ENCODE data around the gene STYX.

Gene STYX

GRCh38 chr14:52729925-52730708, at the start of gene STYX:
Gene STYX (plus strand): TSS chr14:52730166. CDS start chr14:52730475, 309 bp downstream.
- in situ Hi-C loops (cut with MboI; ENCODE audit: low sequenced_read_pairs, unreplicated experiment) = no loop called here
- TF ChIP-seq, protein P1, sequence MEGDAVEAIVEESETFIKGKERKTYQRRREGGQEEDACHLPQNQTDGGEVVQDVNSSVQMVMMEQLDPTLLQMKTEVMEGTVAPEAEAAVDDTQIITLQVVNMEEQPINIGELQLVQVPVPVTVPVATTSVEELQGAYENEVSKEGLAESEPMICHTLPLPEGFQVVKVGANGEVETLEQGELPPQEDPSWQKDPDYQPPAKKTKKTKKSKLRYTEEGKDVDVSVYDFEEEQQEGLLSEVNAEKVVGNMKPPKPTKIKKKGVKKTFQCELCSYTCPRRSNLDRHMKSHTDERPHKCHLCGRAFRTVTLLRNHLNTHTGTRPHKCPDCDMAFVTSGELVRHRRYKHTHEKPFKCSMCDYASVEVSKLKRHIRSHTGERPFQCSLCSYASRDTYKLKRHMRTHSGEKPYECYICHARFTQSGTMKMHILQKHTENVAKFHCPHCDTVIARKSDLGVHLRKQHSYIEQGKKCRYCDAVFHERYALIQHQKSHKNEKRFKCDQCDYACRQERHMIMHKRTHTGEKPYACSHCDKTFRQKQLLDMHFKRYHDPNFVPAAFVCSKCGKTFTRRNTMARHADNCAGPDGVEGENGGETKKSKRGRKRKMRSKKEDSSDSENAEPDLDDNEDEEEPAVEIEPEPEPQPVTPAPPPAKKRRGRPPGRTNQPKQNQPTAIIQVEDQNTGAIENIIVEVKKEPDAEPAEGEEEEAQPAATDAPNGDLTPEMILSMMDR (IDR thresholded peaks at IDR 0.05; ENCODE audit: borderline replicate concordance, control extremely low read depth, extremely low read depth, insufficient read depth, missing control alignments) = no peak
- peak; percentile 94 for DNase-seq (ENCODE audit: low spot score)

DNA sequence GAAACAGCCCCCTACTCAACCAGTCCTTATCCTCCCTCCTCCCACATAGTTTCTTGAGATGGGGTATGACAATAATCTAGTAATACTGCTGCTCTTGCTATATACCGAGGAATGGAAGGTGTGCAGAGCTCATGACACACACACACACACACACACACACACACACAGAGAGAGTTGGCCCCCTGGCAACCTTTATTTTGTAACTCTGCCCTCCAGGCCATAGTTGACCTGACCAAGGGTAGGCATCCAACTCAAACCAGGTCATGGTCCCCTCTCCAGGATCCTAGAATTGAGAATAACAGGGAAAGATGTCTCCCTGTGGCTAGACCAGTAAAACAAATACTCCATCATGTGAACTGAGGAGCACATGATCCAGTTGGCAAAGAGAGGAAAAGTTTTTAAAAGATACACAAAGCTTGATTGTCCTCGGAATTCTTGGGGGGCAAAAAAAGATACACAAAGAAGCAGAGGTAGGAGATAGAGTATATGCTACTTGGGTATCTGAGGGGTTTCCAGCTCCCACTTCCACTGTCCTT, 45.9 kb upstream of the STYX start:
- TF ChIP-seq, protein P1 (IDR thresholded peaks at IDR 0.05; ENCODE audit: borderline replicate concordance, control extremely low read depth, extremely low read depth, insufficient read depth, missing control alignments) = no peak
- DNase-seq (ENCODE audit: low spot score) = no peak
- in situ Hi-C loops (cut with MboI; ENCODE audit: low sequenced_read_pairs, unreplicated experiment) = no loop called here

GRCh38 chr14:52686176-52686575, 43.8 kb upstream of the STYX start:
- in situ Hi-C loops (cut with MboI; ENCODE audit: low sequenced_read_pairs, unreplicated experiment) = no loop called here
- DNase-seq (ENCODE audit: low spot score) = no peak
- TF ChIP-seq, protein P1 (IDR thresholded peaks at IDR 0.05; ENCODE audit: borderline replicate concordance, control extremely low read depth, extremely low read depth, insufficient read depth, missing control alignments) = no peak

GRCh38 chr14:52690983-52691760, 38.8 kb upstream of the STYX start:
- DNase-seq (ENCODE audit: low spot score) = no peak
- TF ChIP-seq, protein P1 (IDR thresholded peaks at IDR 0.05; ENCODE audit: borderline replicate concordance, control extremely low read depth, extremely low read depth, insufficient read depth, missing control alignments) = no peak
- in situ Hi-C loops (cut with MboI; ENCODE audit: low sequenced_read_pairs, unreplicated experiment) = no loop called here

DNA sequence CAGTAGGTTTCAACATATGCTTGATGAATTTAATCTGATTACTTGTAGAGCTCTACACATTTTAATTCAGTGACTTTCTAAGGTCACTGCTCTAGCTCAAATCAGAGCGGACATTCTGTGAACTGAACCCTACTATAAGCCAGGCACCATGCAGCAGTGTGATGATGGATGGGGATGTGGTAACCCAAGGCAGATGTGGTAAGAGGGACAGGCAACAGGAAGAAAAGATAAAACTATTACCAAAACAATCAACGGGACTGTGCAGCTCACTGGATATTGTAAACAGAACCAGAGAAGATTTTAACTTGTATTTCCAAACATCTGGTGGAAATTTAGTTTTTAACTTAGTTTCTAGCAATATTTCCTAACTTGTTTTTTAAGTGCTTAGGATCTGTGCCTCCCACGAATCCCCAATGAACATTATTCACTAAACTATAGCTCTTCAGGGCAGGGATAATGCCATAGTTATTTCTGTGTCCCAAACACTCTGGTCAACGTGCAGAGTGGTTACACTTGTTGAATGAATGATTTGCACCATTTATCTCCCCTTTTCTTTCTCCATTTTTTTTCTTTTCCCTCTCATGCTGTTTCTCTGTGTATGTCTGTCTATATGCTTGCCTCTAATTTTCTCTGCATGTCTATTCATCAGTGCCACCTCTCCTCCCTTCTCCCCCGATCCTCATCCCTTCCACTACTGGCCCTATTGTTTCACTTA, 37.6 kb upstream of the STYX start:
- in situ Hi-C loops (cut with MboI; ENCODE audit: low sequenced_read_pairs, unreplicated experiment) = no loop called here
- TF ChIP-seq, protein P1 (IDR thresholded peaks at IDR 0.05; ENCODE audit: borderline replicate concordance, control extremely low read depth, extremely low read depth, insufficient read depth, missing control alignments) = no peak
- DNase-seq (ENCODE audit: low spot score) = no peak

DNA sequence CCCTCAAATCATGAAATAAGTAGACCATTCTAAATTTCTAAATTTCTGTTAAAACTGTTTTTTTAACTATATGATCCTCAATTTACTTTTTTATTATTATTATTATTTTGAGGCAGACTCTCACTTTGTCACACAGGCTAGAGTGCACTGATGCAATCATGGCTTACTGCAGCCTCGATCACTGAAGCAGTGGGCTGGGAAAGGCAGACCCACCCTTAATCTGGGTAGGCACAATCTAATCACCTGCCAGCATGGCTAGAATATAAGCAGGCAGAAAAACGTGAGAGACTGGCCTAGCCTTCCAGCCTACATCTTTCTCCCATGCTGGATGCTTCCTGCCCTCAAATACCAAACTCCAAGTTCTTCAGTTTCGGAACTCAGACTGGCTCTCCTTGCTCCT, 36.9 kb upstream of the STYX start:
- no peak for DNase-seq (ENCODE audit: low spot score)
- in situ Hi-C loops (cut with MboI; ENCODE audit: low sequenced_read_pairs, unreplicated experiment) = no loop called here
- TF ChIP-seq, protein P1 (IDR thresholded peaks at IDR 0.05; ENCODE audit: borderline replicate concordance, control extremely low read depth, extremely low read depth, insufficient read depth, missing control alignments) = no peak
